CD14-positive monocyte (primary cell): Measurements from ENCODE around the gene FRMD4A. TPM values are rescaled to one million over a fixed set of nuclear protein-coding genes. Genes with fewer than 3 reads are reported as not detected.

Experiments used
- DNase-seq, 3 donors: peaks; one replicate each; pipeline ENCODE4 v3.0.0-alpha.2; 2011 to 2022
- H2AFZ ChIP-seq: 2 replicates; pipeline ENCODE4 v1.6.0; 2012; ENCODE audit warnings: mild to moderate bottlenecking, low read depth, low read length, inconsistent platforms; ENCODE audit not compliant: insufficient read depth, poor library complexity, severe bottlenecking
- H3K27ac ChIP-seq, 2 donors: 1 replicate in 1 of 2; 2 replicates in 1 of 2; pipeline ENCODE4 v1.5.1; 2012 to 2013; ENCODE audit warnings: low read length in 2 of 2, control low read depth in 1 of 2, inconsistent platforms in 1 of 2, low read depth in 1 of 2, mild to moderate bottlenecking in 1 of 2
- H3K27me3 ChIP-seq, 2 donors: one replicate each; pipeline versions ENCODE4 v1.6.0 to v1.6.1; 2011 to 2013; ENCODE audit warnings: low read length in 2 of 2; ENCODE audit not compliant: control insufficient read depth in 2 of 2, insufficient read depth in 2 of 2
- H3K36me3 ChIP-seq, 2 donors: replicated peaks in 1 of 2; 1 replicate in 1 of 2; 2 replicates in 1 of 2; pipeline versions ENCODE4 v1.5.1 to v1.6.1; 2012 to 2013; ENCODE audit warnings: low read length in 2 of 2, control low read depth in 1 of 2, inconsistent platforms in 1 of 2, mild to moderate bottlenecking in 1 of 2; ENCODE audit not compliant: insufficient read depth in 2 of 2, control insufficient read depth in 1 of 2
- H3K4me1 ChIP-seq, 2 donors: 1 replicate in 1 of 2; 2 replicates in 1 of 2; pipeline versions ENCODE4 v1.5.1 to v1.6.1; 2012 to 2013; ENCODE audit warnings: low read length in 2 of 2, control low read depth in 1 of 2, inconsistent platforms in 1 of 2, mild to moderate bottlenecking in 1 of 2, moderate library complexity in 1 of 2; ENCODE audit not compliant: insufficient read depth in 2 of 2, control insufficient read depth in 1 of 2
- H3K4me2 ChIP-seq: replicated peaks from 2 replicates; pipeline ENCODE3; 2012; ENCODE audit warnings: low read length, moderate library complexity, mild to moderate bottlenecking; ENCODE audit not compliant: poor library complexity, severe bottlenecking; ENCODE audit errors: extremely low read depth
- H3K4me3 ChIP-seq, 3 experiments: fragments of 200-600 bp in 1 of 3; sonication (generic) in 1 of 3; replicated peaks in 1 of 3; 1 replicate in 2 of 3; 2 replicates in 1 of 3; pipeline ENCODE4 v1.5.1; 2011 to 2013; ENCODE audit warnings: low read length in 3 of 3, mild to moderate bottlenecking in 3 of 3, control low read depth in 2 of 3, low read depth in 2 of 3, inconsistent platforms in 1 of 3, moderate library complexity in 1 of 3
- H3K79me2 ChIP-seq: 2 replicates; pipeline ENCODE4 v1.6.0; 2012; ENCODE audit warnings: mild to moderate bottlenecking, control low read depth, inconsistent platforms, low read length, moderate library complexity; ENCODE audit not compliant: insufficient read depth
- H3K9ac ChIP-seq: 2 replicates; pipeline ENCODE4 v1.6.0; 2017; ENCODE audit warnings: low read length, mild to moderate bottlenecking; ENCODE audit not compliant: insufficient read depth, poor library complexity, severe bottlenecking
- H3K9me3 ChIP-seq, 2 donors: replicated peaks in 1 of 2; 1 replicate in 1 of 2; 2 replicates in 1 of 2; pipeline versions ENCODE4 v1.5.1 to v1.6.1; 2012 to 2013; ENCODE audit warnings: low read length in 2 of 2, control low read depth in 1 of 2; ENCODE audit not compliant: control insufficient read depth in 1 of 2, insufficient read depth in 1 of 2
- H4K20me1 ChIP-seq: 2 replicates; pipeline ENCODE4 v1.6.0; 2012; ENCODE audit warnings: mild to moderate bottlenecking, low read length, control low read depth, moderate library complexity; ENCODE audit not compliant: insufficient read depth
- H3K27ac Mint-ChIP-seq, 7 donors: one replicate each; pipeline ENCODE4 v1.8.0; 2020; ENCODE audit warnings: mild to moderate bottlenecking in 7 of 7, mixed read lengths in 7 of 7, moderate library complexity in 6 of 7, inconsistent platforms in 2 of 7
- H3K27me3 Mint-ChIP-seq, 3 donors: one replicate each; pipeline ENCODE4 v1.8.0; 2021 to 2022; ENCODE audit warnings: low read depth in 3 of 3, mild to moderate bottlenecking in 3 of 3, mixed read lengths in 3 of 3, moderate library complexity in 3 of 3, inconsistent platforms in 1 of 3
- H3K36me3 Mint-ChIP-seq, 2 donors: one replicate each; pipeline ENCODE4 v1.8.0; 2020; ENCODE audit warnings: mixed read lengths in 2 of 2, inconsistent platforms in 1 of 2, mild to moderate bottlenecking in 1 of 2
- H3K4me1 Mint-ChIP-seq: one replicate; pipeline ENCODE4 v1.8.0; 2020; ENCODE audit warnings: mild to moderate bottlenecking, mixed read lengths
- H3K4me3 Mint-ChIP-seq, 2 donors: one replicate each; pipeline ENCODE4 v1.8.0; 2020; ENCODE audit warnings: mild to moderate bottlenecking in 2 of 2, mixed read lengths in 2 of 2, moderate library complexity in 1 of 2
- H3K9me3 Mint-ChIP-seq, 7 donors: one replicate each; pipeline ENCODE4 v1.8.0; 2020 to 2022; ENCODE audit warnings: mixed read lengths in 7 of 7, mild to moderate bottlenecking in 6 of 7, moderate library complexity in 6 of 7, inconsistent platforms in 2 of 7
- WGBS: methylation state at CpG from one replicate; pipeline ENCODE4 v1.1.5; 2013; ENCODE audit warnings: missing lambda C conversion rate; ENCODE audit not compliant: insufficient coverage; 5-methylcytosine and 5-hydroxymethylcytosine counted together
- intact Hi-C, 2 donors: fragments of 100-400 bp; cut with micrococcal nuclease; formaldehyde crosslinking; loops; one replicate each; pipeline versions ENCODE4 v1.15.0 to v1.15.1; 2023
- polyA plus RNA-seq, 3 donors: library from polyadenylated mRNA; depleted of rRNA in 1 of 3; unstranded in 2 of 3; stranded (reverse) in 1 of 3; fragments of 300-500 nt in 2 of 3; fragments of >200 nt in 1 of 3; fragmentation: Illumina TruSeq in 2 of 3; gene quantifications; 1 replicate in 2 of 3; 2 replicates in 1 of 3; pipeline ENCODE4 v1.2.3, GENCODE V29; 2012 to 2021
- TF ChIP-seq, protein P1 (sequence below): fragments of 200-600 bp; IDR thresholded peaks from one replicate; pipeline ENCODE4 v1.8.0; 2022; ENCODE audit warnings: antibody characterized with exemption, mild to moderate bottlenecking

FRMD4A gene
- polyA plus RNA-seq, 3 donors, result 0.12 TPM; not detected in 2

DNA sequence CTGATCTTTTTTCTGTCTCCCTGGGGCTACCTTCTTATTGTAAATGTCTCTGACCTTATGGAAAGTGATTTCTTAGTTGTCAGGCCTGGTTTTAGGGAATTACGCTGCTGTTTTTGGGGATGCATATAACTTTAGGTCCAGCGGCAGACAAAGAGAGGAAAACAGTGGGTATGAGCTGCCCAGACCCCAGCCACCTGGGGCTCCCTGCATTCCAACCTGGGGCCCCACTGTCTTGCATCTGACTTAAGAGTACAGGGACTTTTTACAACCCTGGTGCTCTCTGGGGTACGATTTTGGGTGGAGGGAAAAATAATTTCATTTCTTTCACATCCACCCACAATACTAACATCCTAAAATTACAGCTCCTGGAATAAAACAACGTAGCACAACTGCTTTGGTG lies 624.5 kb downstream of the FRMD4A start:
- Histone ChIP-seq H3K4me3 (no peak overlapping the region), H3K9me3 (no peaks in the 10 kb centered on the region), H4K20me1 (no peaks in the 10 kb centered on the region), H2AFZ (no peak overlapping the region), H3K27me3 (no peaks in the 10 kb centered on the region), H3K27ac (no peak overlapping the region), H3K9ac (no peak overlapping the region), H3K4me1 (peaks cover 27 to 32% of the 10 kb centered on the region in 2 donors), H3K36me3 (no peaks in the 10 kb centered on the region), H3K4me2 (no peak overlapping the region), H3K79me2 (no peaks in the 10 kb centered on the region)
- TF ChIP-seq, protein P1, sequence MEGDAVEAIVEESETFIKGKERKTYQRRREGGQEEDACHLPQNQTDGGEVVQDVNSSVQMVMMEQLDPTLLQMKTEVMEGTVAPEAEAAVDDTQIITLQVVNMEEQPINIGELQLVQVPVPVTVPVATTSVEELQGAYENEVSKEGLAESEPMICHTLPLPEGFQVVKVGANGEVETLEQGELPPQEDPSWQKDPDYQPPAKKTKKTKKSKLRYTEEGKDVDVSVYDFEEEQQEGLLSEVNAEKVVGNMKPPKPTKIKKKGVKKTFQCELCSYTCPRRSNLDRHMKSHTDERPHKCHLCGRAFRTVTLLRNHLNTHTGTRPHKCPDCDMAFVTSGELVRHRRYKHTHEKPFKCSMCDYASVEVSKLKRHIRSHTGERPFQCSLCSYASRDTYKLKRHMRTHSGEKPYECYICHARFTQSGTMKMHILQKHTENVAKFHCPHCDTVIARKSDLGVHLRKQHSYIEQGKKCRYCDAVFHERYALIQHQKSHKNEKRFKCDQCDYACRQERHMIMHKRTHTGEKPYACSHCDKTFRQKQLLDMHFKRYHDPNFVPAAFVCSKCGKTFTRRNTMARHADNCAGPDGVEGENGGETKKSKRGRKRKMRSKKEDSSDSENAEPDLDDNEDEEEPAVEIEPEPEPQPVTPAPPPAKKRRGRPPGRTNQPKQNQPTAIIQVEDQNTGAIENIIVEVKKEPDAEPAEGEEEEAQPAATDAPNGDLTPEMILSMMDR, result no peak
- no peak overlapping the region for H3K27ac Mint-ChIP-seq
- H3K4me3 Mint-ChIP-seq, result no peak overlapping the region
- no peaks in the 10 kb centered on the region for H3K9me3 Mint-ChIP-seq
- peaks cover 4 to 27% (median 9%) of the 10 kb centered on the region in 3 donors for H3K27me3 Mint-ChIP-seq
- no peaks in the 10 kb centered on the region for H3K36me3 Mint-ChIP-seq
- H3K4me1 Mint-ChIP-seq, result peaks cover 38% of the 10 kb centered on the region
- no peak for DNase-seq
- intact Hi-C loops, result no loop called here
- WGBS, result 100% methylated on average over 2 of the region's 4 CpGs

DNA sequence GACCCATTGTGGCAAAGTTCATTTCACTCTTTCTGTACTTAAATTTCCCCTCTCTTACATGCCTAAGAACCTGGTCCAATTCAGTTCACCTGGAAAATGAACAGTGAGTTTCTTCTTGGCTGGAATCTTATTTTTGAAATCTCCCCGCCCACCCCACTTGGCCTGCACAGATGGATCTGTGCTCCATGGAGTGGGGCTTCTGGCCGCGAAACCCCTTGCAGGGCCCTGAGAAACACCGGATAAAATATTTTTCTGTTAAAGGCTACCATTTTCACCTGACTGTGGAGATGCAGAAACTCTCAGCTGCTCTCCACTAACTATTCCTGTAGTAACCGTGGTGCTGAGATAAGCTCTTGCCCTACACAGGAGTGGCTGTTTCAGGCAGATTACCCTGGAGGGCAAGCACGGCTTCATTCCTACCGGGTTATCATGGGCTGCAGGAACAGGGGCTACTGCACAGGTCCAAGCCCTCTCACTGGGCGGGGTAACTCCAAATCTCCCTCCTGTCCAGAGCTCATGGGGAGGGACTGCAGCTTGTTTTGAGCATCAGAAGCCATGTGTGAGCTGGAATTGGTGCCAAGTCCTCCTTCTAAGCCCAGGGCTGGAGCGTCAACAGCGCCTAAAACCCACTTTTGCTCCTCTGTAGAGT lies 625.1 kb downstream of the FRMD4A start:
- Histone ChIP-seq H4K20me1 (no peaks in the 10 kb centered on the region), H3K27ac (no peak overlapping the region), H3K9ac (no peak overlapping the region), H3K9me3 (no peaks in the 10 kb centered on the region), H2AFZ (no peak overlapping the region), H3K4me3 (no peak overlapping the region), H3K4me1 (peaks cover 27 to 32% of the 10 kb centered on the region in 2 donors), H3K79me2 (no peaks in the 10 kb centered on the region), H3K4me2 (no peak overlapping the region), H3K36me3 (no peaks in the 10 kb centered on the region), H3K27me3 (no peaks in the 10 kb centered on the region)
- WGBS, result 96% methylated on average over 7 of the region's 10 CpGs
- Mint-ChIP-seq H3K27ac (no peak overlapping the region), H3K4me3 (no peak overlapping the region), H3K36me3 (no peaks in the 10 kb centered on the region), H3K4me1 (peaks cover 38% of the 10 kb centered on the region), H3K27me3 (peaks cover 2 to 27% (median 6%) of the 10 kb centered on the region in 3 donors), H3K9me3 (no peaks in the 10 kb centered on the region)
- intact Hi-C loops, result no loop called here
- TF ChIP-seq, protein P1, result no peak
- no peak for DNase-seq
